ENCODE data around the gene ZDHHC24. TPM values are rescaled to one million over a fixed set of nuclear protein-coding genes. Genes with fewer than 3 reads are reported as not detected.
A peak's percentile ranks its signal among the peaks of the same experiment; 100 is the strongest.

The ZDHHC24 gene
- total RNA-seq = 10 to 100 TPM in 1 of 4 donors, 1 to 10 TPM in 3; 8.0 to 10.7 (median 9.5) TPM

DNA sequence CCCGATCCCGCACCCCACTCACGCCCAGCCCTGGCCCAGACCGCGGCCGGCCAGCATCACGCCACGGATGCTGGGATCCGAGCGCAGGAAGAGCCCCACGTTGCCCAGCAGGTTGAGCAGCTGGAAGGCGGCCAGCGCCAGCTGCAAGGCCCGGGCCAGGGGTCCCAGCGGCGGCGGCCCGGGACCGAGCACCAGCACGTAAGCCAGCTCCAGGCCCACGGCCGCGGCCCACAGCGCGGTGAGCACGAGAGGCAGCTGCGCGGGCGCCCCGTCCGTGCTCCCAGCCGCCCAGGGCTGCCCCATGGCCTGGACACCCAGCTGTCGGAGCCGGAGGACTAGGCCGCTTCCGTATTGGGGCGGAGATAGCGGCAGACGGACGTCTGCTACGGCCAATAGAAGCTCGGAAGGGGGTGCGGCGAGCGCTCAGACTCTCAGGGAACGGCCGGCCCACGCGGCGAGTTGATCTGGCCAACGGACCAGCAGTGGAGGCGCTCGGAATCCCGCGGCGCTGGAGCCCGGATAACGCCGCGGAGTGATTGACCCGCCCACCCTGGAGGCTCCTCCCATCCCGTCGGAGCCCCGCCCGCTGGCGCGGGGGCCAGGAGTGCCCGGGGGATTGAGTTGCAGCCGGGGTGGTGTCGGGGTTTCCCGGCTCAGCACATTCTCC lies at the start of gene ZDHHC24:
ZDHHC24 (minus strand) TSS at position 348 of the 667 bp plus-strand sequence; CDS start at position 303, 45 bp downstream.
- peaks cover 0 to 28% (median 0%) of the 10 kb centered on the region in 3 donors for H3K36me3 ChIP-seq
- peak; percentile 81 for DNase-seq
- peak within 1 kb of the TSS; percentile 68 to 90 (median 82) for H3K4me3 ChIP-seq
- peaks cover 7 to 40% (median 26%) of the 10 kb centered on the region in 3 donors for H3K4me1 ChIP-seq
- H3K27ac ChIP-seq = peak within 1 kb of the TSS; percentile 60 to 89 (median 84)
- intact Hi-C loops (cut with DNase I) = no loop called here
- WGBS, 2 donors = 0 to 2% methylated on average over 11 to 12 of the region's 71 CpGs
- TF ChIP-seq, protein P1, sequence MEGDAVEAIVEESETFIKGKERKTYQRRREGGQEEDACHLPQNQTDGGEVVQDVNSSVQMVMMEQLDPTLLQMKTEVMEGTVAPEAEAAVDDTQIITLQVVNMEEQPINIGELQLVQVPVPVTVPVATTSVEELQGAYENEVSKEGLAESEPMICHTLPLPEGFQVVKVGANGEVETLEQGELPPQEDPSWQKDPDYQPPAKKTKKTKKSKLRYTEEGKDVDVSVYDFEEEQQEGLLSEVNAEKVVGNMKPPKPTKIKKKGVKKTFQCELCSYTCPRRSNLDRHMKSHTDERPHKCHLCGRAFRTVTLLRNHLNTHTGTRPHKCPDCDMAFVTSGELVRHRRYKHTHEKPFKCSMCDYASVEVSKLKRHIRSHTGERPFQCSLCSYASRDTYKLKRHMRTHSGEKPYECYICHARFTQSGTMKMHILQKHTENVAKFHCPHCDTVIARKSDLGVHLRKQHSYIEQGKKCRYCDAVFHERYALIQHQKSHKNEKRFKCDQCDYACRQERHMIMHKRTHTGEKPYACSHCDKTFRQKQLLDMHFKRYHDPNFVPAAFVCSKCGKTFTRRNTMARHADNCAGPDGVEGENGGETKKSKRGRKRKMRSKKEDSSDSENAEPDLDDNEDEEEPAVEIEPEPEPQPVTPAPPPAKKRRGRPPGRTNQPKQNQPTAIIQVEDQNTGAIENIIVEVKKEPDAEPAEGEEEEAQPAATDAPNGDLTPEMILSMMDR (IDR thresholded peaks at IDR 0.05) = no peak
- TF ChIP-seq POLR2A (IDR thresholded peaks at IDR 0.05) = peak in 2 of 4 donors; percentile 71 to 74
- no peaks in the 10 kb centered on the region for H3K9me3 ChIP-seq
- no peaks in the 10 kb centered on the region for H3K27me3 ChIP-seq

DNA sequence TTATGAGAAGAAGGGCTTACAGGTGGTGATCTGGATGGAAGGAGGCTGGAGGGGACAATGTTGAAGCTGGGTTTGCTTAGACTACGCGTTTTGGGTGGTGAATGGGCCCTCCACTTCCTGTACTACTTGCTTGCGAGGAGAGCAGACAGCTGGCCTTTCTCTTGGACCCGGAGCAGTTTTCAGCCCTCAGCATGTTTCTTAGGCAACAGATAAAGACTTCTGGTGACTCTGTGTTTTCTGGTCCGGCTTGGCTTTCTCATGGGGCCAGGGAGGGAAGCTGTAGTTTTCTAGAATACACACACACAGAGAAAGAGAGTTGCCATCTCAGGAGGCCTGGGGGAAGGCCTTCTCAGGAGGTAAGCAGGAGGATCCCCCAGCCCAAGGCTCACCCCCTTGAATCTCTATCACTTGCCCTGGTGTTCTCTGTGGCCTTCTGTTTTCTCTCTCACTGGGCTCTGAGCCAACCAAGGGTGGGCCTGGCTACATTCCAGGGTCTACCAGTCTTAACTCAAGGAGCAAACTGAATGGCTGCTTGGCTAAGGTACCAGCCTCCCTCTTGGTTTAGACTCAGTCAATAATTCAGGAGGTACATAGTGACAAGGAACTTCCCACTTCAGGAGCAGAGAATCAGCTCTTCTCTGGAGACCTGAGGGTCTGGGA lies 49.5 kb upstream of the ZDHHC24 start:
- H3K36me3 ChIP-seq = peaks cover 0 to 18% (median 0%) of the 10 kb centered on the region in 3 donors
- WGBS, 2 donors = 33 to 68% methylated on average over 4 to 5 of the region's 5 CpGs
- H3K4me1 ChIP-seq = peaks cover 18 to 44% (median 28%) of the 10 kb centered on the region in 3 donors
- TF ChIP-seq POLR2A (IDR thresholded peaks at IDR 0.05) = no peak
- TF ChIP-seq, protein P1 (IDR thresholded peaks at IDR 0.05) = no peak
- H3K4me3 ChIP-seq = peak overlapping the region in 1 of 4 donors; percentile 13
- intact Hi-C loops (cut with DNase I) = no loop called here
- H3K9me3 ChIP-seq = no peaks in the 10 kb centered on the region
- H3K27me3 ChIP-seq = no peaks in the 10 kb centered on the region
- DNase-seq = no peak
- peak overlapping the region in 3 of 4 donors; percentile 38 to 81 (median 72) for H3K27ac ChIP-seq

DNA sequence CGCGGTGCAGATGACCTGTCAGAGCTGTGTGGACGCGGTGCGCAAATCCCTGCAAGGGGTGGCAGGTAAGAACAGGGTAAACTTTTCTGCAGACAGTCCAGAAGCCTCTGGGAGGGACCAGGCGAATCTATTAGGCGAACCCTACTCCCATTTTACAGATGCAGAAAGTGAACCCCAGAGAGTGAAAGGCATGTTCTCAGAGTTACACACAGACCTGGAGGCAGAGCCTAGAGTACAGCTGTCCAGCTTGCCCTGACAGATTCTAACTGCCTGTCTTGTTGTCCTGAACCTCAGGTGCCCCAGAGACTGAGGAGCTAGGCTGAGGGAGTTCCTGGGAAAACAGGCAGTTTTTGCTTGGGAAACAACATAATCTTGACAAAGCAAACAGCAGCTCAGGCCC lies 47.8 kb upstream of the ZDHHC24 start:
- DNase-seq = no peak
- Histone ChIP-seq H3K27me3 (no peaks in the 10 kb centered on the region), H3K36me3 (peaks cover 0 to under 1% (median 0%) of the 10 kb centered on the region in 3 donors), H3K27ac (peak overlapping the region; percentile 75 to 94 (median 90)), H3K4me3 (peak overlapping the region; percentile 44 to 81 (median 74)), H3K4me1 (peaks cover 18 to 44% (median 28%) of the 10 kb centered on the region in 3 donors), H3K9me3 (no peaks in the 10 kb centered on the region)
- 50 to 62% methylated on average over 6 to 7 of the region's 7 CpGs for WGBS, 2 donors
- TF ChIP-seq POLR2A (IDR thresholded peaks at IDR 0.05) = no peak
- TF ChIP-seq, protein P1 (IDR thresholded peaks at IDR 0.05) = no peak
- intact Hi-C loops (cut with DNase I) = no loop called here

DNA sequence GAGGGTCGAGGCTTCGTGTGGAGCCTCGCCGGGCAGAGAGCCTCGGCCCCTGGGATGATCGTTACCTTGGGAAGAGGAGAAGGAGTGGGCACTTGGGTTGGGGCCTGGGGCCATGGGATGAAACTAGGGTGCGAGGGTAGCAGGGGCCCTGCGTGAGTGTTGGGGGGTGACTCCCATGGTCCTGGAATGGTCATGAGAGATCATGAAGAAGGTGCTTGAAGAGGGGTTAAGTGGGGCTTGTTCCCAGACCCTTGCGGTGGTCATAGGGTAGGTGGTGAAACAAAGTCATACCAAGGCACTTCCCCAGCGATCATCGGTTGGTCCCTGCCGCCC lies 47.4 kb upstream of the ZDHHC24 start:
- DNase-seq = no peak
- Histone ChIP-seq H3K27ac (peak overlapping the region; percentile 75 to 94 (median 90)), H3K4me1 (peaks cover 18 to 44% (median 28%) of the 10 kb centered on the region in 3 donors), H3K4me3 (peak overlapping the region; percentile 44 to 81 (median 74)), H3K36me3 (no peaks in the 10 kb centered on the region), H3K27me3 (no peaks in the 10 kb centered on the region), H3K9me3 (no peaks in the 10 kb centered on the region)
- WGBS, 2 donors = 7 to 13% methylated on average over 4 to 12 of the region's 12 CpGs
- intact Hi-C loops (cut with DNase I) = no loop called here
- no peak for TF ChIP-seq POLR2A (IDR thresholded peaks at IDR 0.05)
- TF ChIP-seq, protein P1 (IDR thresholded peaks at IDR 0.05) = no peak

All from esophagus squamous epithelium (tissue), 5 donors.